Panc1 (cell line): ENCODE measurements around the gene UBE3B. TPM values are rescaled to one million over a fixed set of nuclear protein-coding genes. Genes with fewer than 3 reads are reported as not detected.

Source experiments
- ATAC-seq: fragments of 200-7000 bp; cut with Tn5 transposase; 2 replicates; pipeline ENCODE4 v1.9.1; 2020; ENCODE audit warnings: mild to moderate bottlenecking, moderate library complexity
- BruUV-seq: library from RNA; stranded (reverse); fragments of 400-500 nt; replicated peaks from 2 replicates; lab custom pipeline; 2021; lab: Mats Ljungman, UMichigan
- CTCF ChIA-PET: fragments of 300-600 bp; sonication (Branson Sonifier 250); formaldehyde crosslinking; loops from one replicate; lab custom pipeline; 2022; ENCODE audit warnings: antibody characterized with exemption; lab: Charles Lee
- POLR2A ChIA-PET: fragments of 300-600 bp; sonication (Branson Sonifier 250); formaldehyde crosslinking; loops from one replicate; lab custom pipeline; 2022; ENCODE audit warnings: antibody characterized with exemption; lab: Charles Lee
- DNase-seq: peaks from one replicate; pipeline ENCODE4 v3.0.0-alpha.2; 2010; ENCODE audit warnings: low read depth, low spot score
- H3K27ac ChIP-seq: 2 replicates; pipeline ENCODE4 v1.5.1; 2011; ENCODE audit warnings: mild to moderate bottlenecking, low read length, inconsistent platforms
- H3K27me3 ChIP-seq: fragments of 200-500 bp; sonication (Bioruptor generic); 2 replicates; pipeline ENCODE4 v1.6.0; 2014; ENCODE audit warnings: low read length, inconsistent platforms; ENCODE audit not compliant: control insufficient read depth, insufficient read depth
- H3K36me3 ChIP-seq: fragments of 200-500 bp; sonication (Bioruptor generic); 2 replicates; pipeline ENCODE4 v1.5.1; 2014; ENCODE audit warnings: inconsistent platforms, mild to moderate bottlenecking, low read length, moderate library complexity; ENCODE audit not compliant: control insufficient read depth, insufficient read depth
- H3K4me1 ChIP-seq: 2 replicates; pipeline ENCODE4 v1.5.1; 2011; ENCODE audit warnings: inconsistent platforms, mild to moderate bottlenecking, low read length, moderate library complexity; ENCODE audit not compliant: control insufficient read depth, insufficient read depth
- H3K4me3 ChIP-seq, 2 experiments: 2 replicates each; pipeline ENCODE4 v1.5.1; 2011 to 2012; ENCODE audit warnings: low read depth in 2 of 2, low read length in 2 of 2, mild to moderate bottlenecking in 2 of 2, inconsistent platforms in 1 of 2, moderate library complexity in 1 of 2
- H3K9me3 ChIP-seq: fragments of 200-500 bp; sonication (Bioruptor generic); 2 replicates; pipeline ENCODE4 v1.5.1; 2014; ENCODE audit warnings: low read depth, mild to moderate bottlenecking, inconsistent platforms, low read length, moderate library complexity; ENCODE audit not compliant: control insufficient read depth, insufficient read depth
- CTCF ChIP-seq: fragments of 450-650 bp; IDR thresholded peaks from 2 replicates; pipeline ENCODE4 v1.5.1; 2017; ENCODE audit warnings: mild to moderate bottlenecking
- REST ChIP-seq, 2 experiments: IDR thresholded peaks; 2 replicates each; pipeline ENCODE4 v1.6.1; 2011 to 2012; ENCODE audit warnings: low read depth in 2 of 2, control low read depth in 1 of 2, low read length in 1 of 2, mild to moderate bottlenecking in 1 of 2, moderate library complexity in 1 of 2; ENCODE audit not compliant: insufficient read depth in 1 of 2
- SIN3A ChIP-seq: IDR thresholded peaks from 2 replicates; pipeline ENCODE4 v1.6.1; 2012; ENCODE audit warnings: low read depth, mild to moderate bottlenecking, low read length, moderate library complexity, borderline replicate concordance; ENCODE audit not compliant: insufficient read depth
- TCF7L2 ChIP-seq: IDR thresholded peaks from 2 replicates; pipeline ENCODE4 v1.6.1; 2011; ENCODE audit warnings: mild to moderate bottlenecking, low read depth, low read length, inconsistent platforms
- in situ Hi-C: cut with HindIII; loops from 2 replicates; pipeline ENCODE4 v1.10.0; 2016; ENCODE audit warnings: low sequenced_read_pairs, low pct_unique_long_range_greater_than_20kb
- intact Hi-C: fragments of 100-400 bp; cut with micrococcal nuclease; formaldehyde crosslinking; loops from one replicate; pipeline ENCODE4 v1.10.0; 2022; ENCODE audit not compliant: unreplicated experiment
- total RNA-seq: library from RNA; stranded (reverse); gene quantifications from one replicate; pipeline ENCODE4 v1.2.1, GENCODE V29; 2021; ENCODE audit not compliant: unreplicated experiment

Gene UBE3B
- total RNA-seq, 1 experiment from 2014 or later: 38.9 TPM

GRCh38 chr12:109432842-109433304 lies 44.6 kb upstream of the UBE3B start:
- ChIA-PET CTCF (interaction anchor here (0.6 to 1.3 kb wide), 6 partner anchors 10 to 117 kb away, joined by 3 to 5 read pairs (median 3); no protein-coding TSS in a partner anchor), POLR2A (no interaction called here)
- Histone ChIP-seq H3K36me3 (no peaks in the 10 kb centered on the region), H3K9me3 (no peaks in the 10 kb centered on the region), H3K27me3 (no peaks in the 10 kb centered on the region), H3K4me1 (no peaks in the 10 kb centered on the region), H3K4me3 (no peak overlapping the region), H3K27ac (no peak overlapping the region)
- TF ChIP-seq TCF7L2 (no peak), SIN3A (no peak), REST (IDR thresholded peaks at IDR 0.05; ENCODE audit: insufficient read depth in 1 of 2, low read depth in 2 of 2, low read length in 1 of 2) (no peak), CTCF (peak; percentile 96)
- DNase-seq: peak; percentile 61
- peak; percentile 89 for ATAC-seq
- intact Hi-C loops (loop anchor here (10.0 kb wide), 1 partner anchor 342 kb away; no protein-coding TSS in a partner anchor), in situ Hi-C loops (no loop called here)
- BruUV-seq: no TSS peak

GRCh38 chr12:109433618-109434017 lies 43.8 kb upstream of the UBE3B start:
- Histone ChIP-seq H3K36me3 (no peaks in the 10 kb centered on the region), H3K4me1 (no peaks in the 10 kb centered on the region), H3K4me3 (no peak overlapping the region), H3K27me3 (no peaks in the 10 kb centered on the region), H3K9me3 (no peaks in the 10 kb centered on the region), H3K27ac (no peak overlapping the region)
- in situ Hi-C loops: no loop called here
- no TSS peak for BruUV-seq
- TF ChIP-seq TCF7L2 (no peak), CTCF (peak; percentile 55)
- intact Hi-C loops: loop anchor here (10.0 kb wide), 1 partner anchor 341 kb away; no protein-coding TSS in a partner anchor
- ChIA-PET POLR2A (no interaction called here), CTCF (interaction anchor here (0.6 to 1.3 kb wide), 3 partner anchors 11 to 44 kb away, joined by 3 to 5 read pairs (median 3); no protein-coding TSS in a partner anchor)
- ATAC-seq: peak; percentile 75; the same call in 1 of the 2 replicates
- DNase-seq: no peak
